Stimulated activated CD4-positive, alpha-beta T cell treated with anti-CD3 and anti-CD28 coated beads, Interleukin-15, amount 100 ng/mL, for 24 hours (primary cell): Measurements from ENCODE around the gene MPP3.

Experiments
- DNase-seq: peaks from one replicate; pipeline ENCODE4 v3.0.0-alpha.2; 2020

Gene MPP3

GRCh38 chr17:43829738-43830137, 3.2 kb downstream of the MPP3 start:
- DNase-seq, result no peak

- DNase-seq, result no peak
These were observed 5.3 kb downstream of the MPP3 start for GRCh38 chr17:43827596-43827995.

GRCh38 chr17:43826206-43826605, 6.7 kb downstream of the MPP3 start:
- DNase-seq, result no peak

GRCh38 chr17:43825567-43825966, 7.4 kb downstream of the MPP3 start:
- no peak for DNase-seq

GRCh38 chr17:43823350-43824084, 9.4 kb downstream of the MPP3 start:
- DNase-seq, result no peak

GRCh38 chr17:43822570-43823190, 10.3 kb downstream of the MPP3 start:
- DNase-seq, result no peak

- no peak for DNase-seq
These were observed 12.2 kb downstream of the MPP3 start for GRCh38 chr17:43820759-43821158.

- no peak for DNase-seq
These were observed 14.0 kb downstream of the MPP3 start for GRCh38 chr17:43818966-43819365.

GRCh38 chr17:43817826-43818225, 15.1 kb downstream of the MPP3 start:
- no peak for DNase-seq

GRCh38 chr17:43816336-43817320, 16.3 kb downstream of the MPP3 start:
- no peak for DNase-seq

- no peak for DNase-seq
These were observed 18.2 kb downstream of the MPP3 start for GRCh38 chr17:43814714-43815113.

GRCh38 chr17:43814026-43814425, 18.9 kb downstream of the MPP3 start:
- no peak for DNase-seq

- DNase-seq, result no peak
These were observed 19.6 kb downstream of the MPP3 start for GRCh38 chr17:43813386-43813785.

- no peak for DNase-seq
These were observed 20.3 kb downstream of the MPP3 start for GRCh38 chr17:43812396-43813265.

- no peak for DNase-seq
These were observed 22.1 kb downstream of the MPP3 start for GRCh38 chr17:43810823-43811222.

GRCh38 chr17:43810226-43810715, 22.7 kb downstream of the MPP3 start:
- DNase-seq, result no peak

- no peak for DNase-seq
These were observed 23.8 kb downstream of the MPP3 start for GRCh38 chr17:43809121-43809520.

- DNase-seq, result no peak
These were observed 24.9 kb downstream of the MPP3 start for GRCh38 chr17:43808076-43808475.

GRCh38 chr17:43805117-43805516, 27.8 kb downstream of the MPP3 start:
- no peak for DNase-seq

- DNase-seq, result no peak
These were observed 29.2 kb downstream of the MPP3 start for GRCh38 chr17:43803758-43804157.

GRCh38 chr17:43801844-43802243, 31.1 kb downstream of the MPP3 start:
- no peak for DNase-seq

- no peak for DNase-seq
These were observed 32.2 kb downstream of the MPP3 start for GRCh38 chr17:43800736-43801135.
